Omental fat pad (tissue), 4 donors: Measurements from ENCODE around the gene TBC1D4. TPM values are rescaled to one million over a fixed set of nuclear protein-coding genes. Genes with fewer than 3 reads are reported as not detected.

Experiments
- ATAC-seq: fragments of 150-250 bp; one replicate; pipeline ENCODE4 v1.9.1; 2016; ENCODE audit warnings: mild to moderate bottlenecking, moderate library complexity; ENCODE audit not compliant: low FRiP score
- DNase-seq: peaks from one replicate; pipeline ENCODE4 v3.0.0-alpha.2; 2019; ENCODE audit warnings: low spot score
- total RNA-seq, 4 donors: library from RNA; depleted of rRNA; stranded (reverse); fragments of >200 nt; gene quantifications; one replicate each; pipeline ENCODE4 v1.1.0, GENCODE V29; 2016
- TF ChIP-seq, protein P1 (sequence below), 3 donors: fragments of 450-650 bp; IDR thresholded peaks; one replicate each; pipeline ENCODE4 v1.5.1; 2016 to 2017; ENCODE audit warnings: antibody characterized with exemption in 3 of 3, mild to moderate bottlenecking in 3 of 3, moderate library complexity in 2 of 3

TBC1D4 gene
- total RNA-seq, 4 donors from 2014 or later = 24.7 to 55.1 (median 39.2) TPM

GRCh38 chr13:75404726-75405125 is 77.2 kb downstream of the TBC1D4 start:
- TF ChIP-seq, protein P1, sequence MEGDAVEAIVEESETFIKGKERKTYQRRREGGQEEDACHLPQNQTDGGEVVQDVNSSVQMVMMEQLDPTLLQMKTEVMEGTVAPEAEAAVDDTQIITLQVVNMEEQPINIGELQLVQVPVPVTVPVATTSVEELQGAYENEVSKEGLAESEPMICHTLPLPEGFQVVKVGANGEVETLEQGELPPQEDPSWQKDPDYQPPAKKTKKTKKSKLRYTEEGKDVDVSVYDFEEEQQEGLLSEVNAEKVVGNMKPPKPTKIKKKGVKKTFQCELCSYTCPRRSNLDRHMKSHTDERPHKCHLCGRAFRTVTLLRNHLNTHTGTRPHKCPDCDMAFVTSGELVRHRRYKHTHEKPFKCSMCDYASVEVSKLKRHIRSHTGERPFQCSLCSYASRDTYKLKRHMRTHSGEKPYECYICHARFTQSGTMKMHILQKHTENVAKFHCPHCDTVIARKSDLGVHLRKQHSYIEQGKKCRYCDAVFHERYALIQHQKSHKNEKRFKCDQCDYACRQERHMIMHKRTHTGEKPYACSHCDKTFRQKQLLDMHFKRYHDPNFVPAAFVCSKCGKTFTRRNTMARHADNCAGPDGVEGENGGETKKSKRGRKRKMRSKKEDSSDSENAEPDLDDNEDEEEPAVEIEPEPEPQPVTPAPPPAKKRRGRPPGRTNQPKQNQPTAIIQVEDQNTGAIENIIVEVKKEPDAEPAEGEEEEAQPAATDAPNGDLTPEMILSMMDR (IDR thresholded peaks at IDR 0.05) = no peak
- ATAC-seq = no peak

GRCh38 chr13:75402787-75403186 is 79.2 kb downstream of the TBC1D4 start:
- TF ChIP-seq, protein P1 (IDR thresholded peaks at IDR 0.05) = no peak
- no peak for DNase-seq
- no peak for ATAC-seq

More at GRCh38 chr13:75404726-75405125, 77.2 kb downstream of the TBC1D4 start:
- no peak for DNase-seq

DNA sequence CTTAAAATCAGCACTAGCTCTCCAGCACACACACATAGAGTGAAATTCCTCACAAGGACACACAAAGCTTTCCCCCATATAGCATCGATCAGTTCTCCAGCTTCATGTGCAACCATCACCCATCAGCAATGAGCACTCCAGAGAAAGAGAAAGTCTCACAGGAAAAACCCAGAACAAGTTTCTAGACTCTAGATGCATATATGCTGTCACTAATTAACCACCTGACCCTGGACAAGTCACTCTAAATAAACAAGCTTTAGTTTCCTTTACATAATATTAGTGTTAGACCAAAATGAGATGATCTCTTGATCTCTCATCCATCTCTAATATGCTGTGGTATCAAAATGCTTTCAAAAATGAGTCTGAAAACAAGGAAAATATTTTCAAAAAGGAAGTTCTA is 81.2 kb downstream of the TBC1D4 start:
- TF ChIP-seq, protein P1 (IDR thresholded peaks at IDR 0.05) = no peak
- no peak for DNase-seq
- ATAC-seq = no peak

- DNase-seq = no peak
- no peak for ATAC-seq
- TF ChIP-seq, protein P1 (IDR thresholded peaks at IDR 0.05) = no peak
Observed at GRCh38 chr13:75399879-75400217, 82.1 kb downstream of the TBC1D4 start.

DNA sequence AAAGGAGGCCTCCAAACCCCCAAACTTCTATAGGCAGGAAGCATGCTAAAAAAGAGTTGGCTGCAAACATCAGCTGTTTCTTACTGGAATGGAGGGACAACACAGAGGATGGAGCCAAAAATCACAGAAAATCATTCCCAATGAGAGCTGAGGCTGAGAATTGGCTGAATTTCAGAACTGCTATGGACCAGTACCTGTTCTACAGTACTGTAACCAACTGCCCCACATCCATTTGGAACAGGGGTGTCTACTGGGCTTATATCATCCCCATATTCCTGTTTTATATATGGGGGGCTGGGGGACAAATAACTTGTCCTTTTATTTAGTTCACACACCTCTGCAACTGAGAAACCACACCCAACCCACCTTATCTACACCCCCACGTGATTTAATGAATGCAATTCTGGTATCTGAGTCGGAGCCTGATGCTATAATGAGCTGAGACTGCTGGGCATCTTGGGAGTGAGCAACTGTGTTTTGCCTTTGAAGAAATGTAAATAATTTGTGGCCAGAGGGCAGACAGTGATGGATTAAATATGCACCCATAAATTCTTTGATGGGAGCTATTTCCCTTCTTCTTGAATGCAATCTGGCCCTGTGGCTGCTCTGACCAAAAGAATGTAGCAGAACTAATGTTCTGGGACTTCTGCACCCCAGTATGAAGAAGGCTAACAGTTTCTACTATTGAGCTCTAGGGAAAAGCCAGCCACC is 82.6 kb downstream of the TBC1D4 start:
- DNase-seq (no peak), ATAC-seq (no peak)
- TF ChIP-seq, protein P1 (IDR thresholded peaks at IDR 0.05) = no peak

GRCh38 chr13:75398072-75398471 is 83.9 kb downstream of the TBC1D4 start:
- TF ChIP-seq, protein P1 (IDR thresholded peaks at IDR 0.05) = no peak
- DNase-seq = no peak
- ATAC-seq = no peak

- ATAC-seq = no peak
- TF ChIP-seq, protein P1 (IDR thresholded peaks at IDR 0.05) = no peak
- no peak for DNase-seq
Observed at GRCh38 chr13:75395901-75396300, 86.1 kb downstream of the TBC1D4 start.
